Type B pancreatic cell (in vitro differentiated cells): ENCODE measurements around the gene NPW. TPM values are rescaled to one million over a fixed set of nuclear protein-coding genes. Genes with fewer than 3 reads are reported as not detected.

Experiments used
- DNase-seq: peaks from one replicate; pipeline ENCODE4 v3.0.0; 2021; ENCODE audit warnings: mixed read lengths; ENCODE audit not compliant: unreplicated experiment; ENCODE audit errors: extremely low spot score
- H3K27ac Mint-ChIP-seq: 2 replicates; pipeline ENCODE4 v1.8.0; 2021; ENCODE audit warnings: mild to moderate bottlenecking, mixed read lengths
- H3K27me3 Mint-ChIP-seq: 2 replicates; pipeline ENCODE4 v1.8.0; 2021; ENCODE audit warnings: mixed read lengths
- H3K36me3 Mint-ChIP-seq: 2 replicates; pipeline ENCODE4 v1.8.0; 2021; ENCODE audit warnings: mixed read lengths
- H3K4me1 Mint-ChIP-seq: one replicate; pipeline ENCODE4 v1.8.0; 2021; ENCODE audit warnings: mixed read lengths; ENCODE audit not compliant: unreplicated experiment
- H3K4me3 Mint-ChIP-seq: 2 replicates; pipeline ENCODE4 v1.8.0; 2021; ENCODE audit warnings: mild to moderate bottlenecking, mixed read lengths
- H3K9me3 Mint-ChIP-seq: 2 replicates; pipeline ENCODE4 v1.8.0; 2021; ENCODE audit warnings: mixed read lengths
- total RNA-seq: library from RNA; stranded (reverse); gene quantifications from 2 replicates; pipeline ENCODE4 v1.2.1, GENCODE V29; 2021; ENCODE audit warnings: low replicate concordance
- TF ChIP-seq, protein P1 (sequence below): fragments of 200-600 bp; sonication (generic); conservative IDR thresholded peaks from 2 replicates; pipeline ENCODE4 v1.5.0; 2021; ENCODE audit warnings: antibody characterized with exemption, mild to moderate bottlenecking

Gene NPW
- total RNA-seq, 1 donor from 2014 or later = 4.7 TPM

DNA sequence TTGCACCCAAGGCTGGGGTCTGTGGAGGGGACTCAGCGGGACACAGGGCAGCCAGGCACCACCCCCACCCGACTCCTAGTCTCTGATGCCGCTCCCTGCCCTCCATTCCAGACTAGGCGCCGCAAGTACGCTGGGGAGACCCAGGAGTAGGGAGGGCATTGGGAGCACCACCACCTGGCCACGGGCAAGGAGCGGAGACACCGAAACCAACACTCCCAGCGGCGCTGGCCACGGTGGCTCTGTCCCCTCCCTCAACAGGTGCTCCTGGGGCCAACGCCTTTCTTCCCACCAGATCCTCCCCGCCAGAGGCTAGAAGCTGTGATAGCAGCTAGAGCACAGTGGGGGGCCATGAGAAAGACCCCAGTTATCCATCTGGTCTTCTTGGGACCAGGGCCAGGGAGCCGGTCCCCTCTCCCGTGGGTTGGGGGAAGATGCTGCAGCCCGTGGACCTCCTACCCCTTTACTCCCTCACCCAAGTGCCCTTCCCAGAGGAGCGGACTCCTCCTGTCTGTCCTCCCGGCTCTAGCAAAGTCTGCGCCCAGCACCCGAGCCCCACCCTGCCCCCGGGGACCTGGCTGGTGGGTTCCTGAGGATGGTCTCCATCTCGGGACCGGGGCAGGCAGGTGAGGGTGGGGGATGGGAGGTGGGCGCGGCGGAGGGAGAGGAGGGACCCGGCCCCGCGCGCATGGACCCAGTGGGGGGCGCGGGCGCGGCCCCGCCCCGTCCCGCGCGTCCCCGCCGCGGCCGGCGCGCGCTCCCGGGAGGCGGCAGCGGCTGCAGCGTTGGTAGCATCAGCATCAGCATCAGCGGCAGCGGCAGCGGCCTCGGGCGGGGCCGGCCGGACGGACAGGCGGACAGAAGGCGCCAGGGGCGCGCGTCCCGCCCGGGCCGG, 30.1 kb upstream of the NPW start, which contains the start of gene SYNGR3:
Gene SYNGR3, plus strand, starts transcription at position 762 of the 892 bp plus-strand sequence. CDS start 133 bp downstream, outside the sequence.
- H3K9me3 Mint-ChIP-seq = no peaks in the 10 kb centered on the region
- peak within 1 kb of the TSS; percentile 83 for H3K4me3 Mint-ChIP-seq
- peaks cover 4% of the 10 kb centered on the region for H3K36me3 Mint-ChIP-seq
- H3K4me1 Mint-ChIP-seq = peaks cover 6% of the 10 kb centered on the region
- peaks cover 32% of the 10 kb centered on the region for H3K27me3 Mint-ChIP-seq
- peak within 1 kb of the TSS; percentile 67 for H3K27ac Mint-ChIP-seq
- TF ChIP-seq, protein P1, sequence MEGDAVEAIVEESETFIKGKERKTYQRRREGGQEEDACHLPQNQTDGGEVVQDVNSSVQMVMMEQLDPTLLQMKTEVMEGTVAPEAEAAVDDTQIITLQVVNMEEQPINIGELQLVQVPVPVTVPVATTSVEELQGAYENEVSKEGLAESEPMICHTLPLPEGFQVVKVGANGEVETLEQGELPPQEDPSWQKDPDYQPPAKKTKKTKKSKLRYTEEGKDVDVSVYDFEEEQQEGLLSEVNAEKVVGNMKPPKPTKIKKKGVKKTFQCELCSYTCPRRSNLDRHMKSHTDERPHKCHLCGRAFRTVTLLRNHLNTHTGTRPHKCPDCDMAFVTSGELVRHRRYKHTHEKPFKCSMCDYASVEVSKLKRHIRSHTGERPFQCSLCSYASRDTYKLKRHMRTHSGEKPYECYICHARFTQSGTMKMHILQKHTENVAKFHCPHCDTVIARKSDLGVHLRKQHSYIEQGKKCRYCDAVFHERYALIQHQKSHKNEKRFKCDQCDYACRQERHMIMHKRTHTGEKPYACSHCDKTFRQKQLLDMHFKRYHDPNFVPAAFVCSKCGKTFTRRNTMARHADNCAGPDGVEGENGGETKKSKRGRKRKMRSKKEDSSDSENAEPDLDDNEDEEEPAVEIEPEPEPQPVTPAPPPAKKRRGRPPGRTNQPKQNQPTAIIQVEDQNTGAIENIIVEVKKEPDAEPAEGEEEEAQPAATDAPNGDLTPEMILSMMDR = no peak
- no peak for DNase-seq

DNA sequence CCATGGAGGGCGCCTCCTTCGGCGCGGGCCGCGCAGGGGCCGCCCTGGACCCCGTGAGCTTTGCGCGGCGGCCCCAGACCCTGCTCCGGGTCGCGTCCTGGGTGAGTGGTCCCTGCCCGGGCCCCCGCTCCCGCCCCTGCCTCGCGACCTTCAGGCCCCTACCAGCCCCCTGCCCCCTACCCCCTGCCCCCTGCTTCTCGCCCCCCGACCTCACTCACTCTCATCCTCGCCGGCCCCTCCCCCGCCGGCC, 29.6 kb upstream of the NPW start:
- no peak overlapping the region for H3K27ac Mint-ChIP-seq
- TF ChIP-seq, protein P1 = no peak
- no peaks in the 10 kb centered on the region for H3K9me3 Mint-ChIP-seq
- no peak for DNase-seq
- peaks cover 4% of the 10 kb centered on the region for H3K36me3 Mint-ChIP-seq
- peaks cover 2% of the 10 kb centered on the region for H3K4me1 Mint-ChIP-seq
- H3K4me3 Mint-ChIP-seq = no peak overlapping the region
- H3K27me3 Mint-ChIP-seq = peaks cover 32% of the 10 kb centered on the region

DNA sequence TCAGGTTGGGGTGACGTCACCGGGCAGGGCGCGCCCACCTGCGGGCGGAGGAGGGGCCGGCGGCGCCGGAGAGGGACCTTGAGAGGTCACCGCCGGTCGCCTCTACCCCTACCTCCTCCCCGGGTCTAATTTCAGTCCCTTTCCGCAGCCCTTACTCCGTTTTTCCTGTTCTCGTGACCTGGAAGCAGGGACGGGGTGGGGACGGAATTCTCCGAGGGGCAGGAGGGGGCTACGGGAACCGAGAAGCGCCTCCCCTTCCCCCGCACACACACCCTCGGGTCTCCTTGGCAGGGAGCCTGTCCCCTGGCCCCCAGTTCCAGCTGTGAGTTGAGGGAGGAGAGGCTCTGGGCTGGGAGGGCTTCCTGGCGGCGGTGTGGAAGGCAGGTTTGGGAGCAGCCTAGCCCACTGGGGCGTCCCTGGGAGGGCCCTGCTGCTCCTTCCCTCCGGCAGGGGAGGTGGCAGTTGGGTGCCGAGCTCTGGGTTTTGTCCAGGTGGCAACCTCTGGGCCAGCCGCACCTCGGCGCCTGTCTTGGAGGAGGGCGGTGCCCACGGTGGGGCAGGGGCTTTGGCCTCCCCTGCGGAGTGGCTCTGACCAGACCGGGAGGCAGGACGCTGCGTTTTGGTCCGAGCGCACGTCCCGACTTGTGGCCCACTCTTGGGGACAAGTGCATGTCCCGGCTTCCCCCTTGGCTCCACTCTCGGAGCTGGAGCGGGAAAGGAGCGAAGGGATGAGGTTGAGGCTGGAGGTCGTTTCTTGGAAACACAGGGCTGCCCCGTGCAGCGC, 29.0 kb upstream of the NPW start:
- Mint-ChIP-seq H3K36me3 (peaks cover 4% of the 10 kb centered on the region), H3K9me3 (no peaks in the 10 kb centered on the region), H3K27ac (no peak overlapping the region), H3K27me3 (peaks cover 32% of the 10 kb centered on the region), H3K4me1 (no peaks in the 10 kb centered on the region), H3K4me3 (peak overlapping the region; percentile 65)
- no peak for DNase-seq
- TF ChIP-seq, protein P1 = no peak

DNA sequence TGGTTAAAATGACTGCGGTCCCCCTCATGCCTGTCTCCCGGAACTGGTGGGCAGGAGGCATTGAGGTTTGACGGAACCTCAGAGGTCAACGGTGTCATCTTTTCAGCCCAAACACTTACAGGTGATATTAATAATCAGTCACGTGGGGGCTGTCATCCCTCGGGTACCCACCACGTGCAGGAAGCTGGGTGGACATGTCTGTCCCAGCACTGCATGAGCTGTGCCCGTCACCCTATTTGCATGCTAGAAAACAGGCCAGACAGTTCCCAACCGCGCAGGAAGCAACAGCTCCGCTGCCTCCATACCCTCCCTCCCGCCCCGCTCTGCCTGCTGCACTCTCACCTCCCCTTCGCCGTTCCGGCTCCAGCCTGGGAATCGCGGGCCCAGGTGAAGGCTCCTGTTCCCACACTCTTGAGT, 28.4 kb upstream of the NPW start:
- Mint-ChIP-seq H3K36me3 (peaks cover 4% of the 10 kb centered on the region), H3K27me3 (peaks cover 32% of the 10 kb centered on the region), H3K9me3 (no peaks in the 10 kb centered on the region)

DNA sequence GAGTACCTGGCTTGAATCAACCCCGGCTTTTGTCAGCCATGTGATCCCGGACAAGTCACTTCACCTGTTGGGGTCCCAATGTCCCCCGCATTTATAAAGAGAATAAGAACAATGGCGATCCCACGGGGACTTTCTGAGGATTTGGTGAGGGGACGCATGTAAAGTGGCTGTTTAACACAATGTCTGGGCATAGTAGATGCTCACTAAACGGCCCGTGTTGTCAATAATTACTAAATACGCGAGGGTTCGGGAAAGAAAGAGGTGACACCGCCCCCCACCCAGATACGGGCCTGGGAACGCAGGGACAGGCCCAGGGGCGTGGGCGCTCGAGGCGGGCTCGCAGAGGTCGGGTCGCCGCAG, 28.0 kb upstream of the NPW start:
- Mint-ChIP-seq H3K36me3 (peaks cover 4% of the 10 kb centered on the region), H3K9me3 (no peaks in the 10 kb centered on the region), H3K27me3 (peaks cover 32% of the 10 kb centered on the region), H3K4me1 (no peaks in the 10 kb centered on the region), H3K4me3 (peak overlapping the region; percentile 62), H3K27ac (no peak overlapping the region)
- DNase-seq = no peak
- TF ChIP-seq, protein P1 = no peak

More for the DNA sequence above, 28.4 kb upstream of the NPW start:
- TF ChIP-seq, protein P1 = no peak
- Mint-ChIP-seq H3K4me3 (peak overlapping the region; percentile 62), H3K27ac (no peak overlapping the region), H3K4me1 (no peaks in the 10 kb centered on the region)
- no peak for DNase-seq
